ENCODE data around the gene ARVCF.

ARVCF gene

GRCh38 chr22:19997561-19998231 lies 18.9 kb downstream of the ARVCF start:
- no peak for DNase-seq (ENCODE audit: low read depth in 2 of 2)
- H3K4me3 ChIP-seq (replicated peaks in 1 of 2; ENCODE audit: low read depth in 2 of 2, low read length in 2 of 2) = no peak overlapping the region
- TF ChIP-seq, protein P1, sequence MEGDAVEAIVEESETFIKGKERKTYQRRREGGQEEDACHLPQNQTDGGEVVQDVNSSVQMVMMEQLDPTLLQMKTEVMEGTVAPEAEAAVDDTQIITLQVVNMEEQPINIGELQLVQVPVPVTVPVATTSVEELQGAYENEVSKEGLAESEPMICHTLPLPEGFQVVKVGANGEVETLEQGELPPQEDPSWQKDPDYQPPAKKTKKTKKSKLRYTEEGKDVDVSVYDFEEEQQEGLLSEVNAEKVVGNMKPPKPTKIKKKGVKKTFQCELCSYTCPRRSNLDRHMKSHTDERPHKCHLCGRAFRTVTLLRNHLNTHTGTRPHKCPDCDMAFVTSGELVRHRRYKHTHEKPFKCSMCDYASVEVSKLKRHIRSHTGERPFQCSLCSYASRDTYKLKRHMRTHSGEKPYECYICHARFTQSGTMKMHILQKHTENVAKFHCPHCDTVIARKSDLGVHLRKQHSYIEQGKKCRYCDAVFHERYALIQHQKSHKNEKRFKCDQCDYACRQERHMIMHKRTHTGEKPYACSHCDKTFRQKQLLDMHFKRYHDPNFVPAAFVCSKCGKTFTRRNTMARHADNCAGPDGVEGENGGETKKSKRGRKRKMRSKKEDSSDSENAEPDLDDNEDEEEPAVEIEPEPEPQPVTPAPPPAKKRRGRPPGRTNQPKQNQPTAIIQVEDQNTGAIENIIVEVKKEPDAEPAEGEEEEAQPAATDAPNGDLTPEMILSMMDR (IDR thresholded peaks at IDR 0.05; ENCODE audit: low read depth, low read length) = no peak

GRCh38 chr22:19996694-19997384 lies 19.8 kb downstream of the ARVCF start:
- DNase-seq (ENCODE audit: low read depth in 2 of 2) = no peak
- TF ChIP-seq, protein P1 (IDR thresholded peaks at IDR 0.05; ENCODE audit: low read depth, low read length) = no peak
- H3K4me3 ChIP-seq (replicated peaks in 1 of 2; ENCODE audit: low read depth in 2 of 2, low read length in 2 of 2) = no peak overlapping the region

GRCh38 chr22:19995611-19996339 lies 20.8 kb downstream of the ARVCF start:
- TF ChIP-seq, protein P1 (IDR thresholded peaks at IDR 0.05; ENCODE audit: low read depth, low read length) = no peak
- DNase-seq (ENCODE audit: low read depth in 2 of 2) = peak; percentile 28 to 90
- no peak overlapping the region for H3K4me3 ChIP-seq (replicated peaks in 1 of 2; ENCODE audit: low read depth in 2 of 2, low read length in 2 of 2)

DNA sequence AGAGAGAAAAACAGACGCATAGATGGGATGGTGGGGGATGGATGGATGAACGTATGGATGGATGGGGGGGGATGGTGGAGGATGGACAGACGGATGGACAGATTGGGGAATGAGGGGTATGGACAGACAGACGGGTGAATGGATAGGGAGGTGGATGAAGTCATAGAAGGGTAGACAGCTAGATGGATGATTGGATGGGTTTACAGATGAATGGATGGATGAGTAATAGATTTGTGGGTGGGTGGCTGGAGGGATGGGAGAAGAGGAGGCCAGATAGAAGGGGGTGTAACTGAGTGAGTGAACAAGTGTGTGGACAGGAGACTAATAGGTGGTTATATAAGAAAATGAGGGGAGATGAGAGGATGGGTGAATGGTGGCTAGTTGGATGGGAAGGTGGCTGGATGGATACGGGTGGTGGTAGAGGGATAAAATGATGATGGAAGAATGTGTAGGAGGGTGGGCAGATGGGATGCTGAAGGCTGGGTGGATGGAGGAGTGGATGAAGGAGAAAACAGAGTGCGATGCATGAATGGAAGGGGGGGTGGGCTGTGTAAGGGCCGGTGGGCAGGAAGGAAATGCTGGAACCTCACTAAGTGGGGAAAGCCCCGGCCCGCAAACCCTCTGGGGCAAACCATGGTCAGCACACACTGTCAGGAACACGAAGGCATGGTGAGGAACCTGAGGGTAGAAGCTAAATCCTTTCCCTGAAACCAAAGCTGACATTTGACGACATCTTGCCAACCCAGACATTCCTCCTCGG lies 21.6 kb downstream of the ARVCF start:
- DNase-seq (ENCODE audit: low read depth in 2 of 2) = no peak
- TF ChIP-seq, protein P1 (IDR thresholded peaks at IDR 0.05; ENCODE audit: low read depth, low read length) = no peak
- H3K4me3 ChIP-seq (replicated peaks in 1 of 2; ENCODE audit: low read depth in 2 of 2, low read length in 2 of 2) = no peak overlapping the region

DNA sequence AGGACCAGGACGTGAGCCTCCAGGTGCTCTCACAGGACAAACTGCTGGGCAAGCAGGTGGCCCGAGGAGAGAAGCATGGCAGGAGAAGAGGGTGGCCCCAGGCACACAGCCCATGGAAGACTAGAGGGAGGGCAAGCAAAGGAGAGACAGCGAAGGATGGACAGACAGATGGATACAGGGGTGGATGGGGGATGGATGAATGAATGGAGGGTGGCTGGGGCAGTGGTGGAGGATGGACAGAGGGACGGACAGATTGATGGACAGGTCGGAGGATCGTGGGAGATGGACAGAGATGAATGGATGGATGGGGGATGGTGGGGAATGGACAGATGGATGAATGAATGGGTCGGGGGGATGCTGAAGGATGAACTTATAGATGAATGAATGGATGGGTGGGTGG lies 22.7 kb downstream of the ARVCF start:
- no peak overlapping the region for H3K4me3 ChIP-seq (replicated peaks in 1 of 2; ENCODE audit: low read depth in 2 of 2, low read length in 2 of 2)
- TF ChIP-seq, protein P1 (IDR thresholded peaks at IDR 0.05; ENCODE audit: low read depth, low read length) = no peak
- no peak for DNase-seq (ENCODE audit: low read depth in 2 of 2)

GRCh38 chr22:19992921-19993355 lies 23.7 kb downstream of the ARVCF start:
- no peak overlapping the region for H3K4me3 ChIP-seq (replicated peaks in 1 of 2; ENCODE audit: low read depth in 2 of 2, low read length in 2 of 2)
- no peak for DNase-seq (ENCODE audit: low read depth in 2 of 2)
- TF ChIP-seq, protein P1 (IDR thresholded peaks at IDR 0.05; ENCODE audit: low read depth, low read length) = no peak

Measured in cardiac fibroblast (primary cell).